HG03439 (cell line): ENCODE data around the gene ZNF141.
"Not testable (repeated sequence)": the region's sequence is repeated elsewhere in the genome, so short reads cannot be mapped to it uniquely, and the experiment has no call there.

Experiments
- ATAC-seq: cut with Tn5 transposase; IDR thresholded peaks from one replicate; pipeline ENCODE4 v1.9.1; 2021; ENCODE audit warnings: mild to moderate bottlenecking, moderate library complexity; ENCODE audit not compliant: unreplicated experiment

The ZNF141 gene

GRCh38 chr4:384311-385010 lies 46.8 kb downstream of the ZNF141 start:
- no peak for ATAC-seq

GRCh38 chr4:385934-386707 lies 48.5 kb downstream of the ZNF141 start:
- no peak for ATAC-seq

- ATAC-seq, result no peak
Measured at GRCh38 chr4:386708-387105, 49.1 kb downstream of the ZNF141 start.

- ATAC-seq, result no peak
Measured at GRCh38 chr4:404006-404405, 66.4 kb downstream of the ZNF141 start.

- not testable (repeated sequence) for ATAC-seq
Measured at GRCh38 chr4:408321-408720, 70.7 kb downstream of the ZNF141 start.

GRCh38 chr4:422587-422986 lies 85.0 kb downstream of the ZNF141 start:
- no peak for ATAC-seq
